HFF-Myc (cell line): Measurements from ENCODE around the gene MSH5.

Experiments
- DNase-seq: peaks from one replicate; pipeline ENCODE4 v3.0.0-alpha.2; 2011; ENCODE audit warnings: low read depth; ENCODE audit errors: extremely low read depth
- H3K4me3 ChIP-seq: replicated peaks from 2 replicates; pipeline ENCODE4 v1.5.1; 2011; ENCODE audit warnings: low read depth, mild to moderate bottlenecking, control low read depth, low read length
- CTCF ChIP-seq: IDR thresholded peaks from 2 replicates; pipeline ENCODE4 v1.5.1; 2012; ENCODE audit warnings: mild to moderate bottlenecking, low read depth, low read length, control low read depth; ENCODE audit errors: missing control alignments

Gene MSH5

GRCh38 chr6:31693535-31693934, 46.3 kb upstream of the MSH5 start:
- DNase-seq: no peak
- H3K4me3 ChIP-seq: no peak overlapping the region
- TF ChIP-seq CTCF: no peak

GRCh38 chr6:31697555-31697954, 42.2 kb upstream of the MSH5 start:
- DNase-seq: no peak
- TF ChIP-seq CTCF: no peak
- H3K4me3 ChIP-seq: no peak overlapping the region

- DNase-seq: no peak
- no peak overlapping the region for H3K4me3 ChIP-seq
- TF ChIP-seq CTCF: no peak
Measured at GRCh38 chr6:31700740-31701401, 38.9 kb upstream of the MSH5 start.

- H3K4me3 ChIP-seq: peak overlapping the region; percentile 66
- no peak for DNase-seq
- TF ChIP-seq CTCF: no peak
Measured at GRCh38 chr6:31701666-31702404, 38.0 kb upstream of the MSH5 start.

DNA sequence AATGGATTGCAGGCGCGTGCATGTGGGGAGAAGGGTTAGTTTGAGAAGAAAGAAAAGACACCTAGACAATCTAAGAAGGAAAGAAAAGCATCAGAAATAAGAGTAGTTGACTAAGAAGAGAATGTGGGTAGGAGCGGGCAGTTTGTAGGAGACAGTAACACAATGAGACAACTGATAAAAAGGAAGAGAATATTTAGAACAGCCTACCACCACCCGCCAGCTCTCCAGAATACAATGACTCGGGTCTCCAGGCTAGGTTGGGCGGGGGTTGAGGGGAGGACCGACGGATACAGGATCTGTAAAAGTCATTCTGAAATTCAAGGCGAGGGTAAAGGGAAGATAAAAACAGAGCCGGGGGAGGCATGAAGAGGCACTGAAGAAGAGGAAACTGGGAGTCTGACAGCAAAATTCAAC, 37.4 kb upstream of the MSH5 start:
- no peak for TF ChIP-seq CTCF
- DNase-seq: no peak
- peak overlapping the region; percentile 66 for H3K4me3 ChIP-seq

DNA sequence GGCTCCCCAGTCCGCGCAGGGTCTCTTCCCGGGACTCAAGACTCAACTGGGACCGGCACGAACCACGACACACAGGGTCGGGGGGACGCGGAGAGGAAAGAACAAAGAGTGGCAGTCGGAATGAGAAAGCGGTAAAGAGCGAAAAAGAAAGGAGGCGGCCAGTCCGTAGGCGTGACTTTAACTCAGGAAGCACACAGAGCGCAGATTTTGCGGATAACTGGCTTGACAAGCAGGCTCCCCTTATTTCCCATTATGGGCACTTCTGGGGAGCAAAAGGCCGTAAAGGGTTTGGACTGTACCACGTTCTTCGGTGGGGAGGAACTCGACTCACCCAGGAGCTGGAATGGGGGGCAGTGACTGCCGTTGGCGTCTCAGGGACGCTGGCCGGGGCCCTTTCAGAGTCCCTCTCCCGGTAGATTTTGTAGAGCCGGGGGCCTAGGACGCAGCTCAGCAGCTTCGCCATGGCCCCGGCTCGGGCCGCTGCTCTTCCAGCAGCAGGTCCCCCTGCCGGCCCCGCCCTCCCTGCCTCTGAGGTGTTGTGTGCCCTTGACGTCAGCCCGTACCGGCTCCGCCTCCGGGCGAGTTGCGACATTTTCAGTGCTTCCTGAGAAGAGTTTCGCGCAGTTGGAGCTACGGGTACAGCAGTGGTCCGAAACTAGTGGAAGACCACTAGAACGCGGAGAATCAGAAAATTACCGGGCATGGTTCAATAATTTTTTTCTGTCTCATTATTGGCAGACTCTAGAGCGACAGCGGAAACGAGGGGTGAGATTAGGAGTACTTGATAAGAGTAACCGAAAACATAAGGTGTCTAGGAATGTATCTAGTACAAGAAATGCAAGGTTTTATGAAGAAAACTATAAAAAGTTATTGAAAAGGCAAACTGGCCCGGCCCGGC, 36.7 kb upstream of the MSH5 start, which contains the start of gene ABHD16A:
Gene ABHD16A, minus strand, starts transcription at position 506 of the 898 bp plus-strand sequence. Its CDS starts 43 bp downstream, at position 463.
- DNase-seq: peak; percentile 95
- TF ChIP-seq CTCF: no peak
- peak within 1 kb of the TSS; percentile 66 for H3K4me3 ChIP-seq
